Stomach (tissue), 9 donors: ENCODE results near the gene HMMR. TPM values are rescaled to one million over a fixed set of nuclear protein-coding genes. Genes with fewer than 3 reads are reported as not detected.

Experiments used
- DNase-seq, 2 donors: peaks; one replicate each; pipeline versions ENCODE4 v3.0.0 to v3.0.0-alpha.2; 2013 to 2019
- H3K27ac ChIP-seq, 5 donors: fragments of 200-600 bp in 4 of 5; sonication (generic) in 4 of 5; one replicate each; pipeline ENCODE4 v1.5.1; 2013 to 2019; ENCODE audit warnings: mild to moderate bottlenecking in 1 of 5, moderate library complexity in 1 of 5
- H3K27me3 ChIP-seq, 3 donors: fragments of 200-600 bp; sonication (generic); one replicate each; pipeline ENCODE4 v1.5.1; 2017 to 2019; ENCODE audit warnings: mixed run types in 1 of 3
- H3K36me3 ChIP-seq, 4 donors: fragments of 200-600 bp; sonication (generic); 1 replicate in 3 of 4; 2 replicates in 1 of 4; pipeline ENCODE4 v1.5.1; 2016 to 2019
- H3K4me1 ChIP-seq, 4 donors: fragments of 200-600 bp; sonication (generic); one replicate each; pipeline ENCODE4 v1.5.1; 2016 to 2019
- H3K4me3 ChIP-seq, 4 donors: fragments of 200-600 bp; sonication (generic) in 3 of 4; one replicate each; pipeline ENCODE4 v1.5.1; 2016 to 2019; ENCODE audit warnings: mild to moderate bottlenecking in 1 of 4
- H3K9me3 ChIP-seq, 4 donors: fragments of 200-600 bp; sonication (generic); one replicate each; pipeline ENCODE4 v1.5.1; 2016 to 2019
- EP300 ChIP-seq: sonication (generic); formaldehyde crosslinking; IDR thresholded peaks from one replicate; pipeline ENCODE4 v1.6.1; 2017; ENCODE audit warnings: antibody characterized with exemption
- POLR2A ChIP-seq, 4 donors: fragments of 450-650 bp; IDR thresholded peaks; one replicate each; pipeline ENCODE4 v1.6.1; 2016; ENCODE audit warnings: antibody characterized with exemption in 4 of 4, control low read depth in 2 of 4, mild to moderate bottlenecking in 1 of 4, moderate library complexity in 1 of 4
- POLR2AphosphoS5 ChIP-seq, 3 donors: sonication (generic); formaldehyde crosslinking; IDR thresholded peaks; one replicate each; pipeline ENCODE4 v1.6.1; 2016; ENCODE audit warnings: antibody characterized with exemption in 3 of 3
- WGBS, 5 donors: extraction: QIAGEN DNeasy Blood & Tissue Kit in 3 of 5; methylation state at CpG; one replicate each; pipeline versions ENCODE4 v1.1.5 to v1.1.7; 2013 to 2018; 5-methylcytosine and 5-hydroxymethylcytosine counted together
- intact Hi-C: fragments of 100-400 bp; cut with DNase I; formaldehyde crosslinking; loops from one replicate; pipeline ENCODE4 v1.15.1; 2023; ENCODE audit warnings: low total_unique reads
- polyA plus RNA-seq, 3 donors: library from polyadenylated mRNA; stranded (reverse); fragments of 200-250 nt; gene quantifications; one replicate each; pipeline ENCODE4 v1.2.3, GENCODE V29; 2013
- total RNA-seq, 5 donors: library from RNA; depleted of rRNA; stranded (reverse); fragments of >200 nt; gene quantifications; one replicate each; pipeline versions ENCODE4 v1.1.0 to v1.2.3, GENCODE V29; 2014 to 2016
- TF ChIP-seq, protein P1 (sequence below), 7 experiments: fragments of 450-650 bp in 4 of 7; fragments of 200-600 bp in 3 of 7; sonication (generic) in 3 of 7; IDR thresholded peaks; one replicate each; pipeline ENCODE4 v1.5.1; 2016 to 2019; ENCODE audit warnings: antibody characterized with exemption in 7 of 7, control low read depth in 2 of 7, mild to moderate bottlenecking in 1 of 7
- donor health status: healthy with polysubstance abuse.
- donor health status: Bipolar disorder and iron deficiency.
- donor health status: healthy.

HMMR gene
- total and polyA plus RNA-seq, 8 donors: 0.15 to 37.5 (median 3.3) TPM

DNA sequence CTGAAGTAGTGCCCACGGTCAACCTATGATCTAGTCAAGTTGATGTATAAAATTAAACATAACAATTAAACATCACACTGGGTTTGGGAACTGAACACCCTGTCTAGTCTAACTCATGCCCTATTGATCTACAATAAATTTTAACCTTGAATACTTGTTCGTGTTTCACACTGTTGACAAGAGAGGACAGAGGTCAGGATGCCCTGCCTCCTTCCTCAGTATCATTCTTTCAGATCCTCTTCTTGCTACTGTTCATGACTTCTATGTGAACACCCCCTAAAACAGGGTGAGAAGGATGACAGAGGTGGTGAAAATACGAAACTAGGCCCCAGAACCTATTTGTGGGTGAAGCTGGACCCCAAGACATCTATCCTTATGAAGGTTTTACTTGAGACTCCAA lies 36.9 kb downstream of the HMMR start:
- Histone ChIP-seq H3K9me3 (no peaks in the 10 kb centered on the region), H3K27me3 (no peaks in the 10 kb centered on the region), H3K4me1 (peaks cover 0 to 3% (median under 1%) of the 10 kb centered on the region in 4 donors), H3K27ac (no peak overlapping the region), H3K36me3 (no peaks in the 10 kb centered on the region), H3K4me3 (no peak overlapping the region)
- TF ChIP-seq EP300 (no peak), POLR2AphosphoS5 (IDR thresholded peaks at IDR 0.05) (no peak), POLR2A (IDR thresholded peaks at IDR 0.05) (no peak)
- TF ChIP-seq, protein P1, sequence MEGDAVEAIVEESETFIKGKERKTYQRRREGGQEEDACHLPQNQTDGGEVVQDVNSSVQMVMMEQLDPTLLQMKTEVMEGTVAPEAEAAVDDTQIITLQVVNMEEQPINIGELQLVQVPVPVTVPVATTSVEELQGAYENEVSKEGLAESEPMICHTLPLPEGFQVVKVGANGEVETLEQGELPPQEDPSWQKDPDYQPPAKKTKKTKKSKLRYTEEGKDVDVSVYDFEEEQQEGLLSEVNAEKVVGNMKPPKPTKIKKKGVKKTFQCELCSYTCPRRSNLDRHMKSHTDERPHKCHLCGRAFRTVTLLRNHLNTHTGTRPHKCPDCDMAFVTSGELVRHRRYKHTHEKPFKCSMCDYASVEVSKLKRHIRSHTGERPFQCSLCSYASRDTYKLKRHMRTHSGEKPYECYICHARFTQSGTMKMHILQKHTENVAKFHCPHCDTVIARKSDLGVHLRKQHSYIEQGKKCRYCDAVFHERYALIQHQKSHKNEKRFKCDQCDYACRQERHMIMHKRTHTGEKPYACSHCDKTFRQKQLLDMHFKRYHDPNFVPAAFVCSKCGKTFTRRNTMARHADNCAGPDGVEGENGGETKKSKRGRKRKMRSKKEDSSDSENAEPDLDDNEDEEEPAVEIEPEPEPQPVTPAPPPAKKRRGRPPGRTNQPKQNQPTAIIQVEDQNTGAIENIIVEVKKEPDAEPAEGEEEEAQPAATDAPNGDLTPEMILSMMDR (IDR thresholded peaks at IDR 0.05): no peak
- WGBS, 5 donors: 81 to 86% (median 85%) methylated on average over 3 of the region's 3 CpGs
- intact Hi-C loops: no loop called here
- DNase-seq: no peak

GRCh38 chr5:163498886-163499285 lies 38.5 kb downstream of the HMMR start:
- TF ChIP-seq POLR2A (IDR thresholded peaks at IDR 0.05): no peak
- no peak for TF ChIP-seq POLR2AphosphoS5 (IDR thresholded peaks at IDR 0.05)
- TF ChIP-seq EP300: no peak
- TF ChIP-seq, protein P1 (IDR thresholded peaks at IDR 0.05): no peak
- intact Hi-C loops: no loop called here
- Histone ChIP-seq H3K9me3 (no peaks in the 10 kb centered on the region), H3K4me3 (no peak overlapping the region), H3K27ac (no peak overlapping the region), H3K36me3 (no peaks in the 10 kb centered on the region), H3K27me3 (no peaks in the 10 kb centered on the region), H3K4me1 (peaks cover 4 to 18% (median 14%) of the 10 kb centered on the region in 4 donors)
- WGBS, 5 donors: 97 to 100% (median 98%) methylated on average over 1 of the region's 1 CpG
- no peak for DNase-seq

GRCh38 chr5:163502521-163502920 lies 42.1 kb downstream of the HMMR start:
- no peak for TF ChIP-seq POLR2AphosphoS5 (IDR thresholded peaks at IDR 0.05)
- no peak for TF ChIP-seq EP300
- TF ChIP-seq, protein P1 (IDR thresholded peaks at IDR 0.05): no peak
- no peak for TF ChIP-seq POLR2A (IDR thresholded peaks at IDR 0.05)
- no peaks in the 10 kb centered on the region for H3K36me3 ChIP-seq
- peak in 1 of 2 donors; percentile 10 for DNase-seq
- peak overlapping the region; percentile 67 to 82 (median 77) for H3K4me3 ChIP-seq
- peaks cover 4 to 42% (median 28%) of the 10 kb centered on the region in 4 donors for H3K4me1 ChIP-seq
- WGBS, 5 donors: 56 to 72% (median 66%) methylated on average over 8 of the region's 8 CpGs
- no peaks in the 10 kb centered on the region for H3K27me3 ChIP-seq
- no peaks in the 10 kb centered on the region for H3K9me3 ChIP-seq
- intact Hi-C loops: no loop called here
- peak overlapping the region in 4 of 5 donors; percentile 94 to 99 (median 98) for H3K27ac ChIP-seq

- H3K36me3 ChIP-seq: no peaks in the 10 kb centered on the region
- 0 to 1% (median 1%) methylated on average over 17 of the region's 17 CpGs for WGBS, 5 donors
- no peaks in the 10 kb centered on the region for H3K27me3 ChIP-seq
- peak overlapping the region; percentile 67 to 82 (median 77) for H3K4me3 ChIP-seq
- DNase-seq: peak; percentile 57 to 88
- intact Hi-C loops: no loop called here
- H3K27ac ChIP-seq: peak overlapping the region; percentile 89 to 99 (median 98)
- peaks cover 7 to 51% (median 37%) of the 10 kb centered on the region in 4 donors for H3K4me1 ChIP-seq
- TF ChIP-seq, protein P1 (IDR thresholded peaks at IDR 0.05): peak in 1 of 7 experiments; percentile 18
- TF ChIP-seq POLR2A (IDR thresholded peaks at IDR 0.05) (no peak), POLR2AphosphoS5 (IDR thresholded peaks at IDR 0.05) (peak in 2 of 3 donors; percentile 46 to 75), EP300 (no peak)
- H3K9me3 ChIP-seq: no peaks in the 10 kb centered on the region
These were observed 43.0 kb downstream of the HMMR start for GRCh38 chr5:163503106-163504078.
